Right lobe of liver (tissue), 4 donors: ENCODE measurements around the gene NT5DC3.

Source experiments
- CTCF ChIP-seq, 4 donors: fragments of 200-600 bp in 3 of 4; fragments of 450-650 bp in 1 of 4; IDR thresholded peaks; one replicate each; pipeline versions ENCODE4 v1.5.1 to v1.8.0; 2016 to 2022; ENCODE audit warnings: antibody characterized with exemption in 4 of 4, mild to moderate bottlenecking in 2 of 4
- POLR2A ChIP-seq: fragments of 450-650 bp; IDR thresholded peaks from one replicate; pipeline ENCODE4 v1.6.1; 2017; ENCODE audit warnings: antibody characterized with exemption, mild to moderate bottlenecking
- donor health status: DM: no; HTN: no; CAD: no.
- donor health status: DM: no; HTN: no; CAD: no.
- donor health status: DM: no; HTN: yes; CAD: no.

GRCh38 chr12:103751171-103751570 lies 89.9 kb downstream of the NT5DC3 start:
- no peak for TF ChIP-seq CTCF (IDR thresholded peaks at IDR 0.05)
- TF ChIP-seq POLR2A: no peak
